Frontal cortex (tissue), 4 donors: ENCODE data around the gene UPK3A. TPM values are rescaled to one million over a fixed set of nuclear protein-coding genes. Genes with fewer than 3 reads are reported as not detected.
"Not testable (repeated sequence)": the region's sequence is repeated elsewhere in the genome, so short reads cannot be mapped to it uniquely, and the experiment has no call there.

ENCODE experiments used
- DNase-seq, 2 donors: peaks; one replicate each; pipeline ENCODE4 v3.0.0; 2012; ENCODE audit warnings: low spot score in 2 of 2
- FAIRE-seq: peaks from 2 replicates; lab custom pipeline; 2012; peaks lifted over from hg19 to GRCh38; lab: Jason Lieb, UNC
- total RNA-seq: library from RNA; depleted of rRNA; stranded (reverse); fragments of >200 nt; gene quantifications from one replicate; pipeline ENCODE4 v1.2.3, GENCODE V29; 2014
- donor health status: control.
- donor health status: control.
- donor health status: control.

UPK3A gene
- total RNA-seq, 1 donor from 2014 or later, result not detected

GRCh38 chr22:45254388-45254787 lies 30.4 kb upstream of the UPK3A start:
- no peak for FAIRE-seq
- DNase-seq, result no peak

GRCh38 chr22:45254789-45255278 lies 29.9 kb upstream of the UPK3A start:
- no peak for FAIRE-seq
- no peak for DNase-seq

GRCh38 chr22:45257941-45258340 lies 26.8 kb upstream of the UPK3A start:
- FAIRE-seq, DNase-seq: not testable (repeated sequence)

- no peak for DNase-seq
- no peak for FAIRE-seq
Observed at GRCh38 chr22:45259754-45260394, 24.9 kb upstream of the UPK3A start.

GRCh38 chr22:45260395-45260759 lies 24.4 kb upstream of the UPK3A start:
- not testable (repeated sequence) for FAIRE-seq, DNase-seq

- DNase-seq (no peak), FAIRE-seq (no peak)
Observed at GRCh38 chr22:45261407-45262088, 23.2 kb upstream of the UPK3A start.

- DNase-seq (no peak), FAIRE-seq (no peak)
Observed at GRCh38 chr22:45262195-45262930, 22.4 kb upstream of the UPK3A start.

- DNase-seq, result no peak
- no peak for FAIRE-seq
Observed at GRCh38 chr22:45262931-45263462, 21.8 kb upstream of the UPK3A start.

GRCh38 chr22:45263463-45264269 lies 21.1 kb upstream of the UPK3A start:
- FAIRE-seq (no peak), DNase-seq (peak; percentile 82 to 85)

- DNase-seq (no peak), FAIRE-seq (no peak)
Observed at GRCh38 chr22:45265535-45265934, 19.2 kb upstream of the UPK3A start.

- FAIRE-seq, result no peak
- DNase-seq, result peak; percentile 47 to 53
Observed at GRCh38 chr22:45268167-45268957, 16.4 kb upstream of the UPK3A start.

- no peak for FAIRE-seq
Observed at GRCh38 chr22:45268958-45269844, 15.5 kb upstream of the UPK3A start.

GRCh38 chr22:45270095-45271020 lies 14.4 kb upstream of the UPK3A start:
- no peak for DNase-seq
- no peak for FAIRE-seq

More at GRCh38 chr22:45268958-45269844, 15.5 kb upstream of the UPK3A start:
- DNase-seq, result peak; percentile 94 to 95

GRCh38 chr22:45271667-45272201 lies 13.0 kb upstream of the UPK3A start:
- DNase-seq, result peak; percentile 49 to 50
- FAIRE-seq, result no peak

- FAIRE-seq, result no peak
Observed at GRCh38 chr22:45272498-45272897, 12.3 kb upstream of the UPK3A start.

GRCh38 chr22:45273452-45274075 lies 11.2 kb upstream of the UPK3A start:
- DNase-seq (no peak), FAIRE-seq (no peak)

More at GRCh38 chr22:45272498-45272897, 12.3 kb upstream of the UPK3A start:
- no peak for DNase-seq
